ENCODE results near the gene WNT9B.

DNA sequence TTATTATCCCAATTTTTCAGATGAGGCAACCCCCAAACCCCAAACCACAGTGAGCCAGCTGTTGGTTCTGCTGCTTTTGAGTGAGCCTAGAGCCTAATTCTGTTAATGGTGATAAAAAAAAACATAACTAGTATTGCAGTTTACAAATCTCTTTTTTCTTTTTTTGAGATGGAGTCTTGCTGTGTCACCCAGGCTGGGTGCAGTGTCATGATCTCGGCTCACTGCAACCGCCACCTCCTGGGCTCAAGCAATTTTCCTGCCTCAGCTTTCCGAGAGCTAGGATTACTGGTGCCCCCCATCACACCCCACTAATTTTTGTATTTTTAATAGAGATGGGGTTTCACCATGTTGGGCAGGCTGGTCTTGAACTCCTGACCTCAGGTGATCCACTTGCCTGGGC lies 3.1 kb downstream of the WNT9B start:
- TF ChIP-seq POLR2A (IDR thresholded peaks at IDR 0.05), result no peak
- TF ChIP-seq CTCF (IDR thresholded peaks at IDR 0.05), result no peak
- no peak for TF ChIP-seq POLR2AphosphoS5 (IDR thresholded peaks at IDR 0.05)
